GM18909 (cell line): ENCODE measurements around the gene ABHD8.

ENCODE experiments used
- ATAC-seq: cut with Tn5 transposase; IDR thresholded peaks from one replicate; pipeline ENCODE4 v1.9.1; 2021; ENCODE audit warnings: mild to moderate bottlenecking; ENCODE audit not compliant: unreplicated experiment, poor library complexity

ABHD8 gene

DNA sequence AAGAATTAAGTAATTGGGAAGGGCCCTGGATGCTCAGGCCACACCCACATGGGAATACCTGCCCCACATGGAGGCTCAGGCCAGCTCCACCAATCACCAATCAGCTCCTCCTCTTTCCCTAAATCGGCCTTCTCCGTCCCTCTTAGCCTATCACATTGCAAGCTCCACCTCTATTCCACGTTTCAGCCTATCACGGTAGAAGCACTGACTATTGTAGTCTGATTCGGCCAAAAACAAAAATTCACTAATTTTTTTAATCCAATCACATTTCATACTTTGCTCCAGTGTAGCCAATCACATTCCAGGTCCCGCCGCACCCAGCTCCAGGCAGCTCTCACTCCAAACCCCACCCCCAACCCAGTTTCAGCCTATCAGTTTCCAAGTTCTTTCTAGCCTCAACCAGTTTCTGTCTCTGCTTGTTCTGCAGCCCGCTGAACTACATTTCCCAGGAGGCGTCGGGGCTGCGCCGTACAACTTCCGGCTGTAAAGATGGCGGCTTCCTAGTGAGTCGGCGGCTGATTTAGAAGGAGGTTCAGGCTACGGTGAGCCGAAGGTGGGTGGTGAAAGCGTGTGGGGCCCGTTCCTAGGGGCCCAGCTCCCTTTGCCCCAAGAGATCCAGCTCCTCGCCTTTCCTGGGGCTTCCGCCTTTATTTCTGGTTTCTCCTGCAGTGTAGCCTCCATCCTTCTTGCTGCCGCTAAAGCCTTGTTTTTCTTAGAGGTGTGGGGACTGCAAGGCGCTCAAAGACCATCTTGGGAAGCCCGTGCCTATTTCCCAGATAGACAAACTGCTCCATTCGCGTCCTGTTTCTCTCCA lies 36.0 kb downstream of the ABHD8 start, which contains the start of gene BABAM1:
Gene BABAM1, plus strand, starts transcription at position 469 of the 814 bp plus-strand sequence. CDS start 1,364 bp downstream, outside the sequence.
- ATAC-seq = peak; percentile 90

DNA sequence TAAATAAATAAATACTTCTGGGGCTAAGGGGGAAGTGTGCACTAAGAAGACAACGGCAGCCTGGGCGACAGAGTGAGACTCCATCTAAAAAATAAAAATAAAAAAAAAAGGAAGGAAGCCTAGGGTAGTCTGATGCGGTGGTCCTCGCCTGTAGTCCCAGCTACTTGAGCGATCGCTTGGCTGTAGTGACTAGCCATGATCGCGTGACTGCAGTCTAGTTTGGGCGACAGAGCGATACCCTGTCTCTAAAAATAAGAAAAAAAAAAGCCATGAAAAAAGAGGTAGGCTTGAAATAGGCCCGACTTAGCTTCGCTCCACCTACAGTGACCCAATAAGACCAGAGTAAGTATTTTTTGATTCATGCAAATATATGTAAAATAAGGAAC lies 36.6 kb downstream of the ABHD8 start:
- peak; percentile 28 for ATAC-seq

DNA sequence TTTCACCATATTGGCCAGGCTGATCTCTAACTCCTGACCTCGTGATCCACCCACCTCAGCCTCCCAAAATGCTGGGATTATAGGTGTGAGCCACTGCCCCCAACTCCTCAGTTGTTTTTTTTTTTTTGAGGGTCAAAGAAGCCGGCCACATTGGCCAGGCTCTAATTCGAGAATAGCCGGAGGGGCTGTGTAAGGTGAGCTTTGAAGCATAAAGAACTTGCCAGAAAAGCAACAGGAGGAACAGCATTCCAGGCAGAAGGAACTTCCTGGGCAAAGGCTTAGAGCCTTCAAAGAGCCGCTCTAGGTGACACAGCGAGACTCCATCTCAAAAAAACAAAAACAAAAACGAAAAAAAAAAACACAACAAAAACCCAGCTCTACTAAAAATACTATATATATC lies 37.2 kb downstream of the ABHD8 start:
- no peak for ATAC-seq

DNA sequence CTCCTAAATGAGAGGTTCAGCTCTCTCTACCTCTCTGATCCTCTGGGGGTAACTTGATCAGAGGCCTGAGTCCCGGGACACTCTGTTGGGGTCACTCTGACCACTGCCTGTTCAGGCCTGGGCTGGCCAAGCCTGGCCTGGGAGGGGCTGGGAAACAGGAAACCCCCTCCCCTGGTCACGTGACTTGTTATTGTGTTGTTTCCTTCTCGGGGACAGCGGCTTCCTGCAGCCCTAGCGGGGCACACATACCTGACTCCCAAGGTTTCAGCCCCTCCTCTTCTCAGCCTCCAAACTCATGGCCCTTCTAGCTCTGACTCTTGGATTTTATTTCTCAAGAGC lies 38.6 kb downstream of the ABHD8 start, which contains the start of gene USHBP1:
Gene USHBP1, minus strand, starts transcription at position 105 of the 339 bp plus-strand sequence. CDS start 446 bp downstream, outside the sequence.
- no peak for ATAC-seq

DNA sequence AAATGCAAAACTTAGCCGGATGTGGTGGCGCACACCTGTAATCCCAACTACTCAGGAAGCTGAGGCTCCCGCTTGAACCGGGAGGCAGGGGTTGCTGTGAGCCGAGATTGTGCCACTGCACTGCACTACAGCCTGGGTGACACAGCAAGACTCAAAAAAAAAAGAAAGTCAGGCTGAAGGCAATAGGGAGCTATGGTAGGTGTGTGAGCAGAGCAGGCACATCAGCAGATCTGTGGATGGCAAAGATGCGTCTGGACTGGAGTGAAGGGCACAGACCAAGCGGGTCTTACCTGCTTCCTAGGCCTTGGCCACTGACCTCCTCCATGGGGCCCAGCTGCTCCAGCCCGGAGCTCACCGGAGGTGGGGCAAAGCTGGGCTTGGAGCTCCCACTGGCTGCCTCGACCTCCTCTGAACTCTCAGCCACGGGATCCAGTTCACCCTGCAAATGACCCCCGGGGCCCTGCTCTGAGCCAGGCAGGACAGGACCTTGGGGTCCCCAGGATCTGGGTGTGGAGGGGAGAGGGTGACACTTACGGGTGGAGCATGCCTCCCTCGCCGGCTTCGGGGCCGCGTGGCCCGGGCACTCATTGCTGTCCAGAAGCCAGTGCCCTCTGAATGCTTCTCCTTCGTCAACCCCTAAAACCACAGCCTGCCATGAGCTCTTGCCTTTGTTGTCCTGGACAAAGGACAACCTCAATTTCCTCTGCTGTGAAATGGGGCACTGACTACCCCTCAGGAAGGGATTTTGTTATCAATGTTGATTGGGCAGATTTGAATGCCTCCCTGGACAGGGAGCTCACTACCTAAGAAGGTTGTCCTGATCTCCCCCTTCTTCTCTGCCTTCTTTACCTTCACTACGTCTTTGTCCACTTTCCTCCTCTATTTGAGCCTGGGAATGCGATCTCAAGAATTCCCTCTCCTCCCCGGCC lies 39.2 kb downstream of the ABHD8 start:
- ATAC-seq = no peak

DNA sequence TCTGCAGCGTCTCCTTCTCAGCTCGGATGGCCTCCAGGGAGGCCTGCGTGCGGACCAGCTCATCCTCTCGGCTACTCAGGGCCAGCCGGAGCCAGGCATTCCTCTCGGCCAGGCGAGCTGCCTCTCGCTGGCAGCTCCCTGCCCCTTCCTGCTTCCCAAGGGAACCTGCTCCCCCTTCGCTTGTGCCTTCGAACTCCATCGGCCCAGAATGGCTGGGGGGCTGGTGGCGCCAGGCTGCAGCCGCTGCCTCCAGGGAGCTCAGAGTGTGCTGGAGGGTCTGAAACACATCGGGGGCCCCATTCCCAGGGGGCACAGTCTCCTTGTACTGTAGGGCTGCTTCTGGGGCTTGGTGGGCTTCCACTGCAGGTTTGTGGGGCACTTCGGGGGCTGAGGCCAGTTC lies 40.7 kb downstream of the ABHD8 start:
- ATAC-seq = no peak

DNA sequence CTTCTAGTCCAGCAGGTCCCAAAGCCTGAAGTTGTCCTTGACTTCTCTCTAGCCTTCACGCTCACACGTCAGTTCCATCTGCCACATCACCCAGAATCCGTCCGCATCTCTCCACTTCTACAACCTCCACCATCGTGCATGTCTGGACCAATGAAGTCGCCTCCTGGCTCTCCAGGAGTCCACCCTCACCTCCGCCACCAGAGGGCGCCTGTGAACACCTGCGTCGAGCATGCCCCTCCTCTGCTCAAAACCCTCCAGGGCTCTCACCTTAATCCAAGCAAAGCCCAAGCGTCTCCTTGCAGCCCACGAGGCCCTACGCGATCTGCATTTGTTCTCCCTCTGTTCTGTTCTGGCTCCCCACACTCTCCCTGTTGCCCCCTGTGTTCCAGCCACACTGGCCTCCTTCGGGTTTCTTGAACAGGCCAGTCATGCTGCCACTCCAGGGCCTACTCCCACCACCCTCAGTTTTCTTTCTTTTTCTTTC lies 42.3 kb downstream of the ABHD8 start:
- peak; percentile 77 for ATAC-seq

DNA sequence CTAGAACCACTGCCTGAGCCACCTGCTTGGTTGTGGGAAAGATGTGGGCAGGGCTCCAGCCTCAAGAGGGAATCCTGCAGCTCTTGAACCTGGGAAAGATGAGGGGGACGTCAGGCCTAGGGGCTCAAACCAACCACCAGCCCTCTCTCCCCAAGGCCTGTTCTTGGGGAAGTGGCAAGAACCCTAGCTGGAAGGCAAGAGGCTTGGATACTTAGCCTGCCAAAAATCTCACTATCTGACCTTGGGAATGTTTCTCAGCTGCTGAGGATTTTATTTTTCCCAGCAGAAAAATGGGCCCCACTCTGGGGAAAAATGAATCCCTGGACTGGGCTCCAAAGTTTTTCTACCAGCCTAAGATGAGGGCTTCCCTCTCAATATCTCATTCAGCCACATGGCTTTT lies 43.3 kb downstream of the ABHD8 start:
- ATAC-seq = no peak

DNA sequence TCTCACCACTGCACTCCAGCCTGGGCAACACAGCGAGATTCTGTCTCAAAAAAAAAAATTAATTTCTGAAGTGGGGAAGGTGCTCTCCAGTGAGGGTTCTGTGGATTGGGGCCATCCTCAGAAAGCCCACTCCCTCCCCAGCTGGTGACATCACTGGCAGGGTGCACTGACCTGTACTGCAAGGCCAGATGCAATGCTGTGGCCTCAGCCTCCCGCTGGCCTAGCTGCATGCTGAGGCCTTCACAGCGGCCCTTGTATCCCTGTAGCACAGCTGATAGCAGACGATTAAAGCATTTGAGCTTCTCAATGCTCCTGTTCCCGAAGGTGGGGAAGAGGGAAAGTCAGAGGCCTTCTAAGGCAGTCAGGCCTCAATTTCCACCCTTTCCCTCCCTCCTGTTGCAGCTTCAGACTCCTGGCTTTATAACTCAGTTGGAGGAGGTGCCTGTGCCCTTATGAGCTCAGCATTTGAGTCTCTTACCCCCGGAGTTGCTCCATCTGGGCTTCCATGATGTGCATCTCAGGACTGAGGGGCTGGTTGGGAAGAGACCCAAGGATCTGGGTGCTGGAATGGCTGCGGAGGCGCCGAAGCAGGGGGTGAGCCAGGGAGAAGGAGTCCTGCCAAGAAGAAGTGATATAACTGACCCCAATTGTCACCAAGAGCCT lies 44.0 kb downstream of the ABHD8 start:
- no peak for ATAC-seq

DNA sequence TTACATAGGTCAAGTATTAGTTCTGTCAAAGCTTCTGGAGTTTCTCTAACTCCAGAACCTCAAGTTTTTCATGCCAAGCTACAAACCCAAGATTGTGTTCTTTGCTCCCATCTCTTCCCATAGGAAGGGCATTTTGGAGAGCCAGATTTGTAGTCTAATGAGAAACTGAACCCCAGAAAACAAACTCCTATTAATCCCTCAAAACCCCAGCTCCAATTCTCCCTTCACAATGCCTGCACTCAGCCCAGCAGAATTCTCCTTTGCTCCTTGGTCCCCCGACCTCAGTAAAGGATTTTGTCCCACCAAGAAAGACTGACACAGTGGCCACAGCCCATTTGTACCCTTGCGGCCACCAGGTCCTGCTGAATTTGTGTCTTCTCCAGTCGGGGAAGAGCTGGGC lies 47.1 kb downstream of the ABHD8 start:
- no peak for ATAC-seq

DNA sequence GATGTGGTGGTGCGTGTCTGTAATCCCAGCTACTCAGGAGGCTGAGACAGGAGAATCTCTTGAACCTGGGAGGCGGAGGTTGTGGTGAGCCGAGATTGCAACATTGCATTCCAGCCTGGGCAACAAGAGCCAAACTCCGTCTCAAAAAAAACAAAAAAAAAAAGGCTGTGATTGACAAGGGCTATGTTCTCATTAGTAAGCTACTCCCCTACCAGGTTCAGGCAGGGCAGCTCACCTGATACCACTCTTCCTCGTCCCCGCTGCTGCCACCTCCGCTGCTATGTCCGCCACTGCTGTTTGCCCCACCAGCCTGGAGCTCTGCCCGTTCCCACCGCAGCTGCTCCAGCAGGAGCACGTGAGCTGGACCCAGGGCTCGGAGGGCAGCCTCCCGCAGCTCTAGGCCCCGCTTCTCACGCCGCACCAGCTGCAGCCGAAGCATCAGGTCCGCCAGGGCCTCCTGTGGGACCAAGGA lies 48.0 kb downstream of the ABHD8 start:
- ATAC-seq = no peak

DNA sequence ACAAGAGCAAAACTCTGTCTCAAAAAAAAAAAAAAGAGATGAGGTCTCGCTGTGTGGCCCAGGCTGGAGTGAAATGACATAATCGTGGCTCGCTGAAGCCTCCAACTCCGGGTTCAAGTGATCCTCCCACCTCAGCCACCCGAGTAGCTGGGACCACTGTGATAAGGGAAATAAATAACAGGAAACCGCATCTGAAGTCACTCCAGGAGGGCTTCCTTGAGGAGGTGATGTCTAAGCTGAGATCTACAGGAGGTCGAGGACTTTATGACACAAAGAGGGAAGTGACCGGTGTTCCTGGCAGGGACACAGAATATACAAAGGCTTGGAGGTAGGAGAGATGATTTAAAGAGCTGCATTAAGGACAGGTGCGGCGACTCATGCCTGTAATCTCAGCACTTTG lies 48.6 kb downstream of the ABHD8 start:
- no peak for ATAC-seq

DNA sequence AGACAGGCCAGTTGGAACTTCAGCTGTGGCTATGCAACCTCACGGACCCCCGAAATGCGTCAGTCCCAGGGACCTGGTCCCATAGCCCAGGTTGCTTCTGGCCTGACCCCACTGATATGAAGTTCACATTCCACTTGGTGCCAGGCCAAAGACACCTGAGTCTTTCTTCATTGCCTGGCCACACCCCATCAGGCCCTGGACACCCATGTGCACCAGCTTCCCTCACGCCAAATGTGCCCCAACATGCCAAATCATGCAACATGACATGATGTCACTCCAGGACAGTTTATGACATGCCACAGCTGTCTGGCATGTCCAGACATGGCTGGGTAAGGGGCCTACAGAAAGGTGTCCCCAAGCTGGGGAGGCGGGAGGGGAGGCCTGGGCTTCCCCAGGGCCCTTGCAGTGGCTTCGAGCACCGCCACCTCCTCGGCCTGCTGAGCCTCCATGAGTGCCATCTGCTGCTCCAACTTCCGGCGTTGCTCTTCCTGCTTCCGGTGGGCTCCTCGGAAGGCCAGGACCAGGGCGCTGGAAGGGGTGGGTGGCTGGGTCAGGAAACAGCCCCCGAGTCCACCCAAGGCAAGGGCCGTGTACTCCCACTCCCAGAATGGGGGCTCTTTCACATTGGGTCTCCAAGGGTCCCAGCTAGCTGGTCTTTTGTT lies 53.2 kb downstream of the ABHD8 start:
- ATAC-seq = no peak

DNA sequence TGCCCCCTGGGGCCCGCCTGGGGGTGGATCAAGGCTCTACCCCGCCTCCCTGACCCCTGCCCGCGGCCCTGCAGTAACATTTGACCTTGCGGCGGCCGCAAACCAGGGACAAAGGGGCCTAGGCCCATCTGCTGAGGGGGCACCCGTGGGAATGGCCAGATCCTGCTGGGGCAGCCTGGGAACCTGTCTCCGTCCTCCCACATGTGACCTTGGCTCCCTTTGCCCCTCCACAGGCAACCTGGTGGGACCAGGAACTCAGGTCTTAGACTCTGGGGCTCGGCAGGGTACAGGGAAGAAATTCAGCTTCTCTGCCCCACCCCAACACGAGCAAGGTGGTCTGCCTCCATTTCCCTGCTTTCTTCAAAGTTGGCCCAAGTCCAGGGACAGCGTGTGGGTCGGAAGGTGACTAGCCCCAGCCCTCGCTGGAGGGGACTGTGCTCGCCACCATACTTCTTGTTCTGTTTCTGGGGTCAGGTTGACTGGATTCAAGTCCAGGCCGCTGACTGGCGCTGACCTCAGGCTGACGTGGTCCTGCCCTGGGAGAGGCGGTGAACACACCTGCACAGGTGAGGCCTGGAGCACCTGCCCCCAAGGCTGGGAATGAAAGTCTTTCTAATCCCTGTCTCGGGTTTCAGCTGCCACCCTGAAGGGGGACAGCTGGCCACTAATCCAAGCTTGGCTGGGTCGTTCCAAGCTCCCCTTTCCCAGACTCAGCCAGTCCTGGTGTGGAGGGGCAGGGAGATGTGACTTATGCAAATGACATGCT lies 55.0 kb downstream of the ABHD8 start:
- ATAC-seq = no peak

DNA sequence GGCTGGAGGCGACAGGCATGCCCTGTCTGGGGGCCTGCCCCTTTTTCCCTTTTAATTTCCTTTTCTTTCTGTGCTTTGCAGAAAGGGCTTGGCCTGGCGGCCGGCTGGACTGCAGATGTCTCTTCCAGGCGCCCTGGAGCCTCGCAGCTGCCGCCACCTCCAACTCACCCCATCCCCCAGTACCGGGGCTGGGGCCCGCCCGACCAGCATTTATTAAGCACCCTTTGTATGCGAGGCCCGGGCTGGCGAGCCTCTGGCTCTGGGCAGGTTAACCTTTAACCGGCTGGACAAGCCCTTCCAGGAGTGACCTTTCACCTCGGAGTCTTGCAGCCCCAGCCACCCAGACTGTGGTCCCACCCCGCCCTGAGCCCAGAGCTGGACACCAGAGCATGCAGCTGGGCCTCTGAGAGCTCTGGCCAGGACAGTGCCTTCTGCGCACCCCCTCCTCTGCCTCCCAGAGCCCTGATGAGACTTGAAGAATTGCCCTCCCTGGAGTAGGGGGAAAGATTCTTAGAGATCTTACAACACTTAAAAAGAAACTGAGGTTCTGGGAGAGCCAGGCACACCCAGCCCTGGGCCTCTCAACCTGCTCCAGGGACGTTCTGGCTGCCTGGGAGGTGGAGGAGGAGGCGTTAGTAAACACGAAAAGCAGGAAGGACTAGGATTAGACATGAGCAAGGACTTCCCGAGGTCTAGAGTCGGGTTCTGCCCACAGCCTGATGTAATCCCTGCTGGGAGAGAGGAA lies 56.4 kb downstream of the ABHD8 start:
- no peak for ATAC-seq

DNA sequence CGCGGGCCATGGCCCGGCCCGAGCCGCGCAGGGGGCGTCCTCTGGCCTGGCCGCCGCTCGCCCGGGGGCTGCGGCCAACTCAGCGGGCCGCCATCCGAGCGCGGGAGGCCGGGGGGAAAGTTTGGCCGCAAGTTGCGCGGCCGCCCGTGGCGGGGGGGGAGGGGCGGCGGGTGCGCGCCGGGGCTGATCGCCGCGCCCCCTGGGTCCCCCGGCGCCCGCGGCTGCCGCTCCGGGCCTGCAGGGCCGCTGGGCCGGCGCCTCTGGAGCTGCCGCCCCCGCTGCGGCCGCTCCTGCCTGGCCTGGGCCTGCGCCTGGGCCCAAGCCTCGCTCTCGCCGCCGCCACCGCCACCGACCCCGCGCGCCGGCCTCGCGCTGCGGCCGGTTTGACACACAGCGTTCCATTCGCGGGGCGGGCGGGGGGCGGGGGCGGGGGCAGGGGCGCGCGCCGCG lies 57.7 kb downstream of the ABHD8 start, which contains the start of gene NR2F6:
Gene NR2F6, minus strand, starts transcription at position 385 of the 450 bp plus-strand sequence. CDS start 699 bp downstream, outside the sequence.
- ATAC-seq = peak; percentile 18

DNA sequence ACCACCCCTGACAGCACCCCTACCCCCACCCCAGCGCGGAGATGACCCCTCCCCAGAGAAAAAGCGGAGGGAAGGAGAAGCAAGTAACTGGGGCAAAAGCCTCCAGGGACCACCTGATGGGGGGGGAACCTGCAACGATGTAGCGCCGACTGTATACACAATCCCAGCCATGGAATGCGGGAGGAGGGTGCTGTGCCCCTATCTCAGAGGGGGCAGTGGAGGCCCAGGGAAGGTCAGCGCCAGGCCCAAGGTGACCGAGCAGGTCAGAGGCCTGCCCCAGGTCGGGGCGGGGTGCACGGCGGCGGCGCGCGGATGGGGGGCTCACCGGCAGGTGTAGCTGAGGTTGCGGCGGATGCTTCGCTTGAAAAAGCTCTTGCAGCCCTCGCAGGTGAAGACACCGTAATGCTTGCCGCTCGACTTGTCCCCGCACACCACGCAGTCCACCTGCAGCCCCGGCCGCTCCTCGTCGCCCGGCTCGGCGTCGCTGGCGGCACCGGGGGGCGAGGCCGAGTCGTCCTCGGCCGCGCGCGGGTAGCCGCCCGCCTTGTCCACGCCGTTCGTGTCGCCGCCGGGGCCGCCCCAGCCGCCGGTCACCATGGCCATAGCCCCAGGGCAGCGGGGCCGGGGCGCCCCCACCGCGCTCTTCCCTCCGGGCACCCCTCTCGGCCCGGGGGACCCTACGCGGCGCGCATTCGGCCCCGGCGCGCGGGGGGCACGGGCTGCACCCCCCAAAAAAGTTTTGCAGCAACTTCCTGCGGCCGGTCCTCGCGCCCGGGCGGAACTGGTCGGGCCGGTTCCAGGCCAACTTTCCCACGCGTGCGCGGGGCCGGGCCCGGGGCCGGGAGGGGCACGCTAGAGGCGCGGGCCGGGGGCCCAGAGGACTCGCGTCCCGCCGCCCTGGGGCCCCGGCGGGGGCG lies 58.3 kb downstream of the ABHD8 start:
- ATAC-seq = peak; percentile 19
